Astrocyte (in vitro differentiated cells and primary cell): ENCODE measurements around the gene MMP24OS.

Source experiments
- CTCF ChIP-seq: IDR thresholded peaks from 2 replicates; pipeline ENCODE4 v1.5.1; 2011; ENCODE audit warnings: low read depth, mild to moderate bottlenecking, inconsistent platforms, low read length, moderate library complexity; ENCODE audit not compliant: insufficient read depth
- EZH2 ChIP-seq: IDR thresholded peaks from 2 replicates; pipeline ENCODE4 v1.6.1; 2012; ENCODE audit warnings: mild to moderate bottlenecking, low read length, inconsistent platforms; ENCODE audit not compliant: insufficient read depth

GRCh38 chr20:35271904-35272303, 6.0 kb downstream of the MMP24OS start:
- no peak for TF ChIP-seq CTCF
- TF ChIP-seq EZH2, result no peak
